HEK293 (cell line): ENCODE data around the gene RAET1E.

Experiments used
- GLI2 ChIP-seq: fragments of 450-650 bp; formaldehyde crosslinking; IDR thresholded peaks from 2 replicates; pipeline ENCODE4; 2017; ENCODE audit warnings: missing biosample characterization, missing genetic modification characterization, low read depth, borderline replicate concordance
- KLF10 ChIP-seq: fragments of 450-650 bp; IDR thresholded peaks from 2 replicates; pipeline ENCODE4 v1.5.1; 2018; ENCODE audit warnings: missing biosample characterization, mild to moderate bottlenecking, missing genetic modification characterization
- KLF16 ChIP-seq: fragments of 450-650 bp; formaldehyde crosslinking; IDR thresholded peaks from 2 replicates; pipeline ENCODE4 v1.5.1; 2017; ENCODE audit warnings: missing biosample characterization, missing genetic modification characterization
- MYNN ChIP-seq: fragments of 450-650 bp; formaldehyde crosslinking; IDR thresholded peaks from 2 replicates; pipeline ENCODE4 v1.5.1; 2016; ENCODE audit warnings: missing biosample characterization, missing genetic modification characterization, borderline replicate concordance
- PRDM10 ChIP-seq: fragments of 450-650 bp; formaldehyde crosslinking; IDR thresholded peaks from 2 replicates; pipeline ENCODE4 v1.5.1; 2016; ENCODE audit warnings: missing biosample characterization, missing genetic modification characterization
- REST ChIP-seq: fragments of 450-650 bp; formaldehyde crosslinking; IDR thresholded peaks from 2 replicates; pipeline ENCODE4 v1.5.1; 2016; ENCODE audit warnings: missing biosample characterization, missing genetic modification characterization
- SCRT1 ChIP-seq: fragments of 450-650 bp; formaldehyde crosslinking; IDR thresholded peaks from 2 replicates; pipeline ENCODE4 v1.5.1; 2016; ENCODE audit warnings: missing biosample characterization, missing genetic modification characterization, borderline replicate concordance
- ZFP69B ChIP-seq: fragments of 450-650 bp; formaldehyde crosslinking; IDR thresholded peaks from 2 replicates; pipeline ENCODE4 v1.5.1; 2016; ENCODE audit warnings: missing biosample characterization, missing genetic modification characterization
- ZNF223 ChIP-seq: fragments of 450-650 bp; formaldehyde crosslinking; IDR thresholded peaks from 2 replicates; pipeline ENCODE4 v1.5.1; 2016; ENCODE audit warnings: missing biosample characterization, missing genetic modification characterization
- ZNF266 ChIP-seq: fragments of 450-650 bp; formaldehyde crosslinking; IDR thresholded peaks from 2 replicates; pipeline ENCODE4 v1.5.1; 2016; ENCODE audit warnings: missing biosample characterization, missing genetic modification characterization, low read depth
- ZNF280D ChIP-seq: fragments of 450-650 bp; formaldehyde crosslinking; IDR thresholded peaks from 2 replicates; pipeline ENCODE4 v1.5.1; 2016; ENCODE audit warnings: missing biosample characterization, missing genetic modification characterization
- ZNF398 ChIP-seq: fragments of 450-650 bp; formaldehyde crosslinking; IDR thresholded peaks from 2 replicates; pipeline ENCODE4 v1.5.1; 2017; ENCODE audit warnings: missing biosample characterization, missing genetic modification characterization
- ZNF404 ChIP-seq: fragments of 450-650 bp; formaldehyde crosslinking; IDR thresholded peaks from 2 replicates; pipeline ENCODE4 v1.5.1; 2017; ENCODE audit warnings: missing biosample characterization, missing genetic modification characterization
- ZNF426 ChIP-seq: fragments of 450-650 bp; formaldehyde crosslinking; IDR thresholded peaks from 2 replicates; pipeline ENCODE4 v1.5.1; 2017; ENCODE audit warnings: missing biosample characterization, missing genetic modification characterization, mild to moderate bottlenecking, inconsistent platforms, moderate library complexity
- ZNF555 ChIP-seq: fragments of 450-650 bp; formaldehyde crosslinking; conservative IDR thresholded peaks from 2 replicates; pipeline ENCODE4 v1.5.1; 2017; ENCODE audit warnings: missing biosample characterization, mild to moderate bottlenecking, missing genetic modification characterization, inconsistent platforms
- ZNF561 ChIP-seq: fragments of 450-650 bp; IDR thresholded peaks from 2 replicates; pipeline ENCODE4 v1.5.1; 2018; ENCODE audit warnings: missing biosample characterization, missing genetic modification characterization, borderline replicate concordance
- ZNF692 ChIP-seq: fragments of 450-650 bp; formaldehyde crosslinking; IDR thresholded peaks from 2 replicates; pipeline ENCODE4 v1.5.1; 2016; ENCODE audit warnings: missing biosample characterization, missing genetic modification characterization
- ZNF747 ChIP-seq: fragments of 450-650 bp; formaldehyde crosslinking; IDR thresholded peaks from 2 replicates; pipeline ENCODE4 v1.5.1; 2016; ENCODE audit warnings: missing biosample characterization, missing genetic modification characterization
- ZSCAN16 ChIP-seq: fragments of 450-650 bp; formaldehyde crosslinking; IDR thresholded peaks from 2 replicates; pipeline ENCODE4 v1.5.1; 2016; ENCODE audit warnings: missing biosample characterization, missing genetic modification characterization
- ZSCAN4 ChIP-seq: fragments of 450-650 bp; formaldehyde crosslinking; IDR thresholded peaks from 2 replicates; pipeline ENCODE4 v1.5.1; 2017; ENCODE audit warnings: missing biosample characterization, missing genetic modification characterization

The RAET1E gene

GRCh38 chr6:149864578-149865535, 33.1 kb downstream of the RAET1E start (continued):
- TF ChIP-seq REST (no peak), ZNF692 (tag by site-specific recombination) (no peak), ZNF223 (no peak), ZNF426 (tag by site-specific recombination) (no peak), SCRT1 (tag by site-specific recombination) (no peak), ZNF747 (no peak), ZNF561 (tag by site-specific recombination) (no peak), GLI2 (tag by site-specific recombination) (no peak), KLF16 (no peak), ZNF266 (no peak), ZSCAN16 (tag by site-specific recombination) (no peak), ZNF555 (no peak), ZNF398 (0 out of 2 replicates have a peak, but pooled peaks have one; percentile 5), PRDM10 (tag by site-specific recombination) (0 out of 2 replicates have a peak, but pooled peaks have one; percentile 19), KLF10 (tag by site-specific recombination) (0 out of 2 replicates have a peak, but pooled peaks have one; percentile 8), ZNF404 (tag by site-specific recombination) (no peak), MYNN (no peak), ZNF280D (tag by site-specific recombination) (no peak), ZSCAN4 (peak; percentile 28; the same call in 1 of the 2 replicates), ZFP69B (tag by site-specific recombination) (no peak)
